HL-60 (cell line): ENCODE results near the gene KRT38.

ENCODE experiments used
- POLR2AphosphoS5 ChIP-seq: IDR thresholded peaks from 2 replicates; pipeline ENCODE4 v1.6.1; 2012; ENCODE audit warnings: low read depth
- TF ChIP-seq, protein P1 (sequence below): IDR thresholded peaks from one replicate; pipeline ENCODE4 v1.5.1; 2011; ENCODE audit warnings: low read length, control low read depth, inconsistent platforms; ENCODE audit not compliant: insufficient read depth

DNA sequence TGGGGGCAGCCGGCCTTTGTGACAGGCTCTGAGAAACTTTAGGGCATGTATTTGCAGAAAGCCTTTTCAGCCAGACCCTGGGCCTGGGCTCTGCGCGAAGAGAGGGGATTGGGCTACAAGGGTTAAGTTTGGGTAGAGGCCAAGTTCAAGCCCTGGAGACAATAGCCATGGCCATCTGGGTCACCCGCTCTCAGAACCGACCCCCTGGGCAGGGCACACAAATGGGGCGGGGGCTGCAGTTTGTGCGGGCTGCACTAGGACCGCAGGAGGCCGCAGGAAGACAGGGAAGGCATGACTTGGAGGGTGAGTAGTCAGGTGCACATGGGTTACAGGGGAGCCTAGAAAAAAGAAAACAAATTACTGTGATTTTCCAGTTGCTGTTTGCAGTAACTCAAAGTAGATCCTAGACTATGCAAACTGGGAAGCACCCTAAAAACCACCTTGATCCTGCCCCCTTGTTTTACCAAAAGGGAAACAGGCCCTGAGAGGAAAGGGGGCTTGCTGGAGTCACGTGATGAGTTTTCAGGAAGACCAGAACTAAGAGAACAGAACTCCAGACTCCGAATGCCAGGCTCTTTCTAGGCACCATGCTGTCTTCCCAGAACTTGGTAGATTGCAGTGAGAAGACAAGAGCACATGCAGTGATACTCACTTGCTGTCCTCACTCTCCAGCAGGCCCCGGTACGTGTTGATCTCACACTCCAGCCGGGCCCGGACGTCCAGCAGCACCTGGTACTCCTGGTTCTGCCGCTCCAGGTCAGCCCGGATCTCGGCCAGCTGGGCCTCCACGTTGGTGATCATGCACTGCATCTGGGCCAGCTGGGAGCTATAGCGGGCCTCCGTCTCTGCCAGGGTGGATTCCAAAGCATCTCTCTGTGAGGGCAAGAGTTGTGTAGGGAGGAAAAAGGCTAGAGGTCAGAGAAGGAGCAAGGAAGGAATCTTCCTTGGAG, 36.4 kb upstream of the KRT38 start:
- TF ChIP-seq, protein P1, sequence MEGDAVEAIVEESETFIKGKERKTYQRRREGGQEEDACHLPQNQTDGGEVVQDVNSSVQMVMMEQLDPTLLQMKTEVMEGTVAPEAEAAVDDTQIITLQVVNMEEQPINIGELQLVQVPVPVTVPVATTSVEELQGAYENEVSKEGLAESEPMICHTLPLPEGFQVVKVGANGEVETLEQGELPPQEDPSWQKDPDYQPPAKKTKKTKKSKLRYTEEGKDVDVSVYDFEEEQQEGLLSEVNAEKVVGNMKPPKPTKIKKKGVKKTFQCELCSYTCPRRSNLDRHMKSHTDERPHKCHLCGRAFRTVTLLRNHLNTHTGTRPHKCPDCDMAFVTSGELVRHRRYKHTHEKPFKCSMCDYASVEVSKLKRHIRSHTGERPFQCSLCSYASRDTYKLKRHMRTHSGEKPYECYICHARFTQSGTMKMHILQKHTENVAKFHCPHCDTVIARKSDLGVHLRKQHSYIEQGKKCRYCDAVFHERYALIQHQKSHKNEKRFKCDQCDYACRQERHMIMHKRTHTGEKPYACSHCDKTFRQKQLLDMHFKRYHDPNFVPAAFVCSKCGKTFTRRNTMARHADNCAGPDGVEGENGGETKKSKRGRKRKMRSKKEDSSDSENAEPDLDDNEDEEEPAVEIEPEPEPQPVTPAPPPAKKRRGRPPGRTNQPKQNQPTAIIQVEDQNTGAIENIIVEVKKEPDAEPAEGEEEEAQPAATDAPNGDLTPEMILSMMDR: no peak
- TF ChIP-seq POLR2AphosphoS5: no peak
